ENCODE results near the gene IGDCC3.

The IGDCC3 gene

DNA sequence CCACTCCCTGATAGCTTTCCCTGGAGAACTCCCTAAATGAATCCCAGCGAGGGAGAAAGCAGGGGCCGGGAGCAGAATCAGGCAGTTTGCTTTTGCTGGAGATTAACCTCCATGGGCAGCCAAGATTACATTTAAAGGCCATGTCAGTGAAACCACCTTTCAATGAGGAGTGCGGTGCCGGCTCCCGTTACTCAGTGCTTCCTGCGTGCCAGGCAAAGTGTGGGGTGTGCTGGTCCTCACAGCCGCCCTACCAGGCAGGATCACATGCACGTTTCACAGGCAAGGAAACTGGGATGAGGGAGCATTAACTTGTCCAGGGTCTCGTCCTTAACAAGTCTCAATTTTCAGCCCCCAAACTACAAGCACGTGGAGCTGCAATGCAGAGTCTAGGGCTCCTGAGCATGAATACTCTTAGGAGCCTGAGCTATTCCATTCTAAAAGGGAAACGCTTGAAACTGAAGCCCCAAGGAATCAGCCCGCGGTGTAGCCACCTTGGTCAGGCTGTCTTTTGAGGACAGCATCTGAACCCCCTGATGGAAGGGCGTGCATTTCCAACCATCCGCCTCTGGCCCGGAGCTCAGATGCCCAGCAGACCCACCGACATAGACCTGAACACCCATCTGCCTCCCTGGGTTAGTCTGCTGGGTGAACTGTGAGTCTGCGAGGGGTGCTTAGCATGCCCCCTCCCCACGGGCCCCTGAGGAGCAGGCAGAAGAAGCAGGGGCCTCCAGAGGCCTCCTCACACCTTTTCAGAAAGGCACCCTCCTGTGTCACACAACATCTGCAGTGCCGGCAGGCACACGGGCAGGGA, 5.6 kb downstream of the IGDCC3 start:
- no peak overlapping the region for H3K4me3 ChIP-seq (ENCODE audit: low read depth, low read length)
- no peak for DNase-seq (ENCODE audit: low read depth)
- TF ChIP-seq, protein P1, sequence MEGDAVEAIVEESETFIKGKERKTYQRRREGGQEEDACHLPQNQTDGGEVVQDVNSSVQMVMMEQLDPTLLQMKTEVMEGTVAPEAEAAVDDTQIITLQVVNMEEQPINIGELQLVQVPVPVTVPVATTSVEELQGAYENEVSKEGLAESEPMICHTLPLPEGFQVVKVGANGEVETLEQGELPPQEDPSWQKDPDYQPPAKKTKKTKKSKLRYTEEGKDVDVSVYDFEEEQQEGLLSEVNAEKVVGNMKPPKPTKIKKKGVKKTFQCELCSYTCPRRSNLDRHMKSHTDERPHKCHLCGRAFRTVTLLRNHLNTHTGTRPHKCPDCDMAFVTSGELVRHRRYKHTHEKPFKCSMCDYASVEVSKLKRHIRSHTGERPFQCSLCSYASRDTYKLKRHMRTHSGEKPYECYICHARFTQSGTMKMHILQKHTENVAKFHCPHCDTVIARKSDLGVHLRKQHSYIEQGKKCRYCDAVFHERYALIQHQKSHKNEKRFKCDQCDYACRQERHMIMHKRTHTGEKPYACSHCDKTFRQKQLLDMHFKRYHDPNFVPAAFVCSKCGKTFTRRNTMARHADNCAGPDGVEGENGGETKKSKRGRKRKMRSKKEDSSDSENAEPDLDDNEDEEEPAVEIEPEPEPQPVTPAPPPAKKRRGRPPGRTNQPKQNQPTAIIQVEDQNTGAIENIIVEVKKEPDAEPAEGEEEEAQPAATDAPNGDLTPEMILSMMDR (IDR thresholded peaks at IDR 0.05; ENCODE audit: low read depth, low read length), result no peak
- TF ChIP-seq POLR2A (IDR thresholded peaks at IDR 0.05; ENCODE audit: extremely low read depth, insufficient read length) (no peak), MYC (IDR thresholded peaks at IDR 0.05; ENCODE audit: low read depth, low read length) (no peak)
- TF ChIP-seq, protein P2, sequence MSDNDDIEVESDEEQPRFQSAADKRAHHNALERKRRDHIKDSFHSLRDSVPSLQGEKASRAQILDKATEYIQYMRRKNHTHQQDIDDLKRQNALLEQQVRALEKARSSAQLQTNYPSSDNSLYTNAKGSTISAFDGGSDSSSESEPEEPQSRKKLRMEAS (IDR thresholded peaks at IDR 0.05; ENCODE audit: low read depth, low read length), result no peak

DNA sequence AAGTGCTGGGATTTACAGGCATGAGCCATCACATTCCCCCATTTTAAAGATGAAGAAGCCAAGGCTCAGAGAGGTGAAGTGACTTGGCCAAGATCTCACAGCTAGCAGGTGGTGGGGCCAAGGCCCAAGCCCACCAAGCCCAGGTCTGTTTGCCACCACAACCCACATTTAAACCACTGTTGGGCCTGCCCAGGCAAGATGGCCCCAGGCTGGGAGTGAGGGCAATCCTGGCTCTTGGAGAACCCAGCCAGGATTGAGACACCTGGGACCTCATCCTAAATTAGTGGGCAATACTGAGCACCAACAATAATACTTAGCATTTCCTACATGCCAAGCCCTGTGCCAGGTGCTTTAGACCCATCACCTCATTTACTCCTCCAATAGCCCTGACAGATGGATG, 6.9 kb downstream of the IGDCC3 start:
- TF ChIP-seq POLR2A (IDR thresholded peaks at IDR 0.05; ENCODE audit: extremely low read depth, insufficient read length), result no peak
- TF ChIP-seq, protein P2 (IDR thresholded peaks at IDR 0.05; ENCODE audit: low read depth, low read length), result no peak
- H3K4me3 ChIP-seq (ENCODE audit: low read depth, low read length), result no peak overlapping the region
- DNase-seq (ENCODE audit: low read depth), result no peak

DNA sequence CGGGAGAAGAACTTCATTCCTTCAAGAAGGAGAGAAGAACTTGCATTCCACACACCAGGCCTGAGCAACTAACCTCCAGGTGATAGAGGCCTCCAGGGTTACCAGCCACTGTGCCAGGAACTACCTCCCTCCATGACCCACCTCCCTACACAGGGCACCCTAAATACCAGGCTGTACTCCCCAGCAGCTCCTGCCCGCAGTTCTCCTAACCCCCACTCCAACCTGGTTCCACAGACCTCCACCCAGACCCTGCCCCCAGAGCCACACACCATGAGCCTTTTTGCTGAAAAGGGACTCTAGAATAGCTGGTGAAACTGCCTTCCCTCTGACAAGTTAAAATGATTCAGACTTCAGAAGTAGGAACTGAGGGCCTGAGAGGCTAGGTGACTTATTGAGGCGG, 8.2 kb downstream of the IGDCC3 start:
- H3K4me3 ChIP-seq (ENCODE audit: low read depth, low read length), result no peak overlapping the region
- TF ChIP-seq POLR2A (IDR thresholded peaks at IDR 0.05; ENCODE audit: extremely low read depth, insufficient read length) (no peak), MYC (IDR thresholded peaks at IDR 0.05; ENCODE audit: low read depth, low read length) (no peak)
- TF ChIP-seq, protein P2 (IDR thresholded peaks at IDR 0.05; ENCODE audit: low read depth, low read length), result no peak
- TF ChIP-seq, protein P1 (IDR thresholded peaks at IDR 0.05; ENCODE audit: low read depth, low read length), result no peak
- DNase-seq (ENCODE audit: low read depth), result no peak

DNA sequence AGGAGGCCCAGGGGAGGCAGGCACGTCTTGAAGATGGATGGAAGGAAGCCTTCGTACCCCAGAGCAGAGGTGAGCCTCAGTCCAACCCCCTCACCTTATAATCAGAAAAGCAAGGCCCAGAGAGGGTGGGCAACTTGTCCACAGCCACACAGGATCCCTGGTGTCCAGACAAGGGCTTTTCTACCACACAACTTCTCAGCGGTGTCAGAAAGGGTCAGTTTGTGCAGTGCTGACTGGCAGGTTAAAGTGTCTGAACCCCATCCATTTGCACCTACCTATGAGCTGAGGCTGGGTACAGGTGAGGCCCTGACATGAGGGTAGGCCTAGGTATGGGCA, 8.6 kb downstream of the IGDCC3 start:
- H3K4me3 ChIP-seq (ENCODE audit: low read depth, low read length), result no peak overlapping the region
- TF ChIP-seq MYC (IDR thresholded peaks at IDR 0.05; ENCODE audit: low read depth, low read length) (no peak), POLR2A (IDR thresholded peaks at IDR 0.05; ENCODE audit: extremely low read depth, insufficient read length) (no peak)
- TF ChIP-seq, protein P2 (IDR thresholded peaks at IDR 0.05; ENCODE audit: low read depth, low read length), result no peak
- TF ChIP-seq, protein P1 (IDR thresholded peaks at IDR 0.05; ENCODE audit: low read depth, low read length), result no peak
- no peak for DNase-seq (ENCODE audit: low read depth)

DNA sequence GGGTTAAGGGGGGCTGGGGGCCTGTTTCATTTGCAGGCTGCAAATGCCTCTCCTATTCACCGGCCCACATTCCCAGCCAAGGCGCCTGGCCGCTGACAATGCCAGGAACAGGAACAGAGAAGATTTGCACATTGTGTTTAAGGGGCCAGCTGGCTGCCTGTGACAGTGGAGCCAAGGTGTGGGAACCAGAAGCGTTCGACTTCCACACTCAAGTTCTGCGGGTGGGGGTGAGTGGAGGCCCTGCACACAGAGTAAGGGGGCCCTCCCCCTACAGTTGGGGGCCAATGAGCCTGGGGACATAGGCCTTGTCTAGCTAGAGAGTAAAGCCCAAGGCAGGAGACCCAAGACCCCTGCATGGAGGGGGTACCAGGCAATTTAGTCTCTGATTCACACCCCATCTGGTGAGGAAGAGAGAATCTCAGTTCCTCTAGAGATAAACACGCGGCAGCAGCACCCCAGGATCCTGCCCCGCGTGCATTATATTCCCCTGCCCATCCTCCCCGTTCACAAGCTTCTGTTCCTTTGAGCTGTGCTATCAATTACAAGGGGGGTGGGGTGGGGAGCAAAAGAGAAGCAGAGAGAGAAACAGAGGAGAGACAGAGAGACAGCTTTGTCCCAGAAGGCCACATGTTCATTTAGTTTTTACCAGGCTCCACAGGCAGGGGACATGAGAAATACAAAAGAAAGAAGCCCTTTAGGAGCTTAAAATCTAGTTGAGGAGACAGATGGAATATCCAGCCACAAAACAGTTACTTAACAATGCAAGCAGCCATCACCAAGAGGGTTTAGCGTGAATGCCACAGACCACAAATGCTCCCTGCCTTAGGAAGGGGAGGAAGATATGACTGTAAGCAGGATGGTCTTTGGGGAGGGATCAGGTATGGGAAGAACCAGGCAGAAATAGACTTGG, 9.2 kb downstream of the IGDCC3 start:
- DNase-seq (ENCODE audit: low read depth), result no peak
- TF ChIP-seq, protein P2 (IDR thresholded peaks at IDR 0.05; ENCODE audit: low read depth, low read length), result no peak
- TF ChIP-seq, protein P1 (IDR thresholded peaks at IDR 0.05; ENCODE audit: low read depth, low read length), result no peak
- no peak for TF ChIP-seq MYC (IDR thresholded peaks at IDR 0.05; ENCODE audit: low read depth, low read length)
- no peak for TF ChIP-seq POLR2A (IDR thresholded peaks at IDR 0.05; ENCODE audit: extremely low read depth, insufficient read length)
- H3K4me3 ChIP-seq (ENCODE audit: low read depth, low read length), result no peak overlapping the region

Data from NB4 (cell line).